Stomach (tissue), 4 donors: ENCODE results near the gene PHLPP2.

Experiments used
- POLR2AphosphoS5 ChIP-seq, 3 donors: sonication (generic); formaldehyde crosslinking; IDR thresholded peaks; one replicate each; pipeline ENCODE4 v1.6.1; 2016; ENCODE audit warnings: antibody characterized with exemption in 3 of 3
- TF ChIP-seq, protein P1 (sequence below), 7 experiments: fragments of 450-650 bp in 4 of 7; fragments of 200-600 bp in 3 of 7; sonication (generic) in 3 of 7; IDR thresholded peaks; one replicate each; pipeline ENCODE4 v1.5.1; 2016 to 2019; ENCODE audit warnings: antibody characterized with exemption in 7 of 7, control low read depth in 2 of 7, mild to moderate bottlenecking in 1 of 7

DNA sequence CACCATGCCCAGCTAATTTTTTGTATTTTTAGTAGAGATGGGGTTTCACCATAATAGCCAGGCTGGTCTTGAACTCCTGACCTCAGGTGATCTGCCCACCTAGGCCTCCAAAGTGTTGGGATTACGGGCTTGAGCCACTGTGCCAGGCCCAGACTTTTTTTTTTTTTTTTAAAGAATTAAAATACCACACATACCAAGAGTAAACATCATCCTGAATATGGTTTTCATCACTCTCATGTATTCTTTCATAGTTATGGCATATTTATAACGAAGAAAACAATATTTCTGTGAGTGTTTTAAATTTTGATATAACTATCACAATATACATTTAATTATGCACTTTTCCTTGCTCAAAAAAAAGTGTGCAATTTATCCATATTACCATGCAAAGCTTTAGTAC lies 50.3 kb downstream of the PHLPP2 start:
- TF ChIP-seq, protein P1, sequence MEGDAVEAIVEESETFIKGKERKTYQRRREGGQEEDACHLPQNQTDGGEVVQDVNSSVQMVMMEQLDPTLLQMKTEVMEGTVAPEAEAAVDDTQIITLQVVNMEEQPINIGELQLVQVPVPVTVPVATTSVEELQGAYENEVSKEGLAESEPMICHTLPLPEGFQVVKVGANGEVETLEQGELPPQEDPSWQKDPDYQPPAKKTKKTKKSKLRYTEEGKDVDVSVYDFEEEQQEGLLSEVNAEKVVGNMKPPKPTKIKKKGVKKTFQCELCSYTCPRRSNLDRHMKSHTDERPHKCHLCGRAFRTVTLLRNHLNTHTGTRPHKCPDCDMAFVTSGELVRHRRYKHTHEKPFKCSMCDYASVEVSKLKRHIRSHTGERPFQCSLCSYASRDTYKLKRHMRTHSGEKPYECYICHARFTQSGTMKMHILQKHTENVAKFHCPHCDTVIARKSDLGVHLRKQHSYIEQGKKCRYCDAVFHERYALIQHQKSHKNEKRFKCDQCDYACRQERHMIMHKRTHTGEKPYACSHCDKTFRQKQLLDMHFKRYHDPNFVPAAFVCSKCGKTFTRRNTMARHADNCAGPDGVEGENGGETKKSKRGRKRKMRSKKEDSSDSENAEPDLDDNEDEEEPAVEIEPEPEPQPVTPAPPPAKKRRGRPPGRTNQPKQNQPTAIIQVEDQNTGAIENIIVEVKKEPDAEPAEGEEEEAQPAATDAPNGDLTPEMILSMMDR (IDR thresholded peaks at IDR 0.05): no peak
- no peak for TF ChIP-seq POLR2AphosphoS5 (IDR thresholded peaks at IDR 0.05)
